Forelimb muscle (tissue), 1 donor: ENCODE measurements around the gene HEATR3. TPM values are rescaled to one million over a fixed set of nuclear protein-coding genes. Genes with fewer than 3 reads are reported as not detected.

Experiments
- DNase-seq: peaks from one replicate; pipeline ENCODE4 v3.0.0-alpha.2; 2013; ENCODE audit warnings: low read depth
- polyA plus RNA-seq: library from polyadenylated mRNA; unstranded; fragments of 120-200 nt; gene quantifications from one replicate; pipeline ENCODE4 v1.2.1, GENCODE V29; 2013; ENCODE audit not compliant: insufficient read length

HEATR3 gene
- polyA plus RNA-seq, 1 donor, result 18.4 TPM

DNA sequence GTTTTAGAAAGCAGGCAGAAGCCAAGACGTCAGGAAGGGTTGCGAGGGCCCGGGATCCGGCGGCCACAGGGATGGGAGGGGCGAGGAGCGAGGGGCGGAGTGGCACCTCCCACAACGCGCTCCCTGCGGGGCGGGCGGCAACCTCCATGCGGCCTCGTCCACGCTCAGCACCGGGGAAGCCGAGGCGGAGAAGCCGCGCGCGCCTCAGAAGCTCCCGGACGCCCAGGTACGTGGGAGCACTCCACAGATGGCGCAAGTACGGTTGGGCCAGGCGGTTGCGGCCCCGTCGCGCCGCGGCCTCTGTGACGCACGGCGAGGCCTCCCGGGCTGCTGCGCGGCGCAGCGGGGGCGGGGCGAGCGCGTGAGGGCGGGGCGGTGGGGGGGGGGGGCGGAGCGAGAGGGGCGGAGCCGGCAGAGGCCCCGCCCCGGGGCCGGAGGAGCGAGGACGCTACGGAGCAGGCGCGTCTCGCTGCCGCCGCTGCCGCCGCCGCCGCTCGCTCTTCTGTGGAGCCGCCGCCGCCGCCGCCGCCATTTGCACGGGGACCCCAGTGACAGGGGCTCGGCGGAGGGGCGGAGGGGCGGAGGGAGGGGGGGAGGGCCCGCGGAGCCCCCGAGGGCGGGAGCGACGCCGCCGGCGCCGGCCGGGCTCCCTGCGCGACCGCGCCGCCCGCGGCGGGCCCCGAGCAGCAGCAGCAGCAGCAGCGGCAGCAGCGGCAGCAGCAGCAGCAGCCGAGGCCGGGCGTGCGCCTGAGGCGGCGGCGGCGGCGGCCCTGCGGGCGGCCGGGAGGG lies 87.2 kb downstream of the HEATR3 start, which contains the start of gene TENT4B:
TENT4B (plus strand) TSS at position 500 of the 789 bp plus-strand sequence. CDS start 316 bp downstream, outside the sequence.
- DNase-seq, result peak; percentile 34

GRCh38 chr16:50153596-50154419 lies 88.0 kb downstream of the HEATR3 start:
- DNase-seq, result no peak

- no peak for DNase-seq
Measured at GRCh38 chr16:50154420-50154950, 88.7 kb downstream of the HEATR3 start.

DNA sequence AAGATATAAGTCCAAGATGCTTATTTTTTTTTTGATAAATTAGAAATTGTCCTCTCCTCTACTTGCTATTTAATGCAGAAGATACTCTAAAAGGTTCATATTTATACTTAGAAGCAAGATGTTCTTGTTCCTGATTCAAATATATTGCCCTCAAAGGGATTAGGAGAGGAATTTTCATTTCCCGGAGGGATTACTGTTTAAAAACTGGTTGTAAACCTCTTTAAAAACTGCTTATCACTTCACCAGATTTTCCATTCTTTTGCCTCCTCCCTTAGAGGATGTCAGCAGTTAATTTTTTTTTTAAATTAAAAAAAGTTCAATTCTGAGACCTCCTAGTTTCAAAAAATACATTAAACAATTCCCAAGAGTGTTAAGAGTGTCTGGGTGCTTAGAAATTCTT lies 90.2 kb downstream of the HEATR3 start:
- no peak for DNase-seq

Other genes starting within 250 kb of the HEATR3 start
- gene ZNF423, start 209.9 kb upstream of the HEATR3 start, polyA plus RNA-seq, result 26.2 TPM
- 18.4 TPM for gene CNEP1R1, start 40.7 kb upstream of the HEATR3 start, polyA plus RNA-seq
- gene TENT4B, start 87.3 kb downstream of the HEATR3 start, polyA plus RNA-seq, result 5.3 TPM
- gene ADCY7, start 200.6 kb downstream of the HEATR3 start, polyA plus RNA-seq, result 6.7 TPM